22Rv1 (cell line): ENCODE results near the gene ZSWIM5.

ENCODE experiments used
- ZFX ChIP-seq: fragments of 450-650 bp; IDR thresholded peaks from 2 replicates; pipeline ENCODE4 v1.6.1; 2017; ENCODE audit warnings: antibody characterized with exemption, borderline replicate concordance
- TF ChIP-seq, protein P1 (sequence below): fragments of 450-650 bp; IDR thresholded peaks from 2 replicates; pipeline ENCODE4 v1.5.1; 2017; ENCODE audit warnings: mild to moderate bottlenecking

DNA sequence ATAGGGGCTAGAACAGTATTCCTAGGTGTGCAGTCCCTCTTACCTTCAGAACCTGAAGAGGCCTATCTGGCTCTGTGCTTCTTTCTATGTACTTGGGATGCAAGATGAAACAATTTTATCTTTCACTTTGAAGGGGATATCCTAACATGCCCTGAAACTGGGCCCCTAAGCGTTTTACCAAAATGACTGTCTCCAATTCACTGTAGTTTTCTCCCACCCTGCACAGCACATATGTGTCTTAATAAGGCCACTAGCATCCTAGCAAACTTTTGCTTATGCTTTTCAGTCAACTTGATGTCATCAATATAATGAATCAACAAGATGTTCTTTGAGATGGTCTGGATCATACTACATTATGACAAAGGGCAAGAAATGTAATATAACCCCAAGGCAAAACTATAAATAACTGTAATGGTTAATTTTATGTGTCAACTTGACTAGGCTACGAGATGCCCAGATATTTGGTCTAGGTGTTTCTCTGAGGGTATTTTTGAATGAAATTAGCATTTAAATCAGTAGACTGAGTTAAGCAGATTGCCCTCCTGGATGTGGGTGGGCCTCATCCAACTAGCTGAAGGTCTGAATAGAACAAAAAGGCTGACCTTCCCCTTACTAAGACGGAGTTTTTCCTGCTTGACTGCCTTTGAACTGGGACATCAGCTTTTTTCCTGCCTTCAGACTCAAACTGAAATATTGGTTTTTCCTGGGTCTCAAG is 9.2 kb upstream of the ZSWIM5 start:
- TF ChIP-seq, protein P1, sequence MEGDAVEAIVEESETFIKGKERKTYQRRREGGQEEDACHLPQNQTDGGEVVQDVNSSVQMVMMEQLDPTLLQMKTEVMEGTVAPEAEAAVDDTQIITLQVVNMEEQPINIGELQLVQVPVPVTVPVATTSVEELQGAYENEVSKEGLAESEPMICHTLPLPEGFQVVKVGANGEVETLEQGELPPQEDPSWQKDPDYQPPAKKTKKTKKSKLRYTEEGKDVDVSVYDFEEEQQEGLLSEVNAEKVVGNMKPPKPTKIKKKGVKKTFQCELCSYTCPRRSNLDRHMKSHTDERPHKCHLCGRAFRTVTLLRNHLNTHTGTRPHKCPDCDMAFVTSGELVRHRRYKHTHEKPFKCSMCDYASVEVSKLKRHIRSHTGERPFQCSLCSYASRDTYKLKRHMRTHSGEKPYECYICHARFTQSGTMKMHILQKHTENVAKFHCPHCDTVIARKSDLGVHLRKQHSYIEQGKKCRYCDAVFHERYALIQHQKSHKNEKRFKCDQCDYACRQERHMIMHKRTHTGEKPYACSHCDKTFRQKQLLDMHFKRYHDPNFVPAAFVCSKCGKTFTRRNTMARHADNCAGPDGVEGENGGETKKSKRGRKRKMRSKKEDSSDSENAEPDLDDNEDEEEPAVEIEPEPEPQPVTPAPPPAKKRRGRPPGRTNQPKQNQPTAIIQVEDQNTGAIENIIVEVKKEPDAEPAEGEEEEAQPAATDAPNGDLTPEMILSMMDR = no peak
- no peak for TF ChIP-seq ZFX
